Stomach (tissue), 9 donors: ENCODE results near the gene SLC35B2. TPM values are rescaled to one million over a fixed set of nuclear protein-coding genes. Genes with fewer than 3 reads are reported as not detected.

Experiments
- DNase-seq, 2 donors: peaks; one replicate each; pipeline versions ENCODE4 v3.0.0 to v3.0.0-alpha.2; 2013 to 2019
- H3K27ac ChIP-seq, 5 donors: fragments of 200-600 bp in 4 of 5; sonication (generic) in 4 of 5; one replicate each; pipeline ENCODE4 v1.5.1; 2013 to 2019; ENCODE audit warnings: mild to moderate bottlenecking in 1 of 5, moderate library complexity in 1 of 5
- H3K27me3 ChIP-seq, 3 donors: fragments of 200-600 bp; sonication (generic); one replicate each; pipeline ENCODE4 v1.5.1; 2017 to 2019; ENCODE audit warnings: mixed run types in 1 of 3
- H3K36me3 ChIP-seq, 4 donors: fragments of 200-600 bp; sonication (generic); 1 replicate in 3 of 4; 2 replicates in 1 of 4; pipeline ENCODE4 v1.5.1; 2016 to 2019
- H3K4me1 ChIP-seq, 4 donors: fragments of 200-600 bp; sonication (generic); one replicate each; pipeline ENCODE4 v1.5.1; 2016 to 2019
- H3K4me3 ChIP-seq, 4 donors: fragments of 200-600 bp; sonication (generic) in 3 of 4; one replicate each; pipeline ENCODE4 v1.5.1; 2016 to 2019; ENCODE audit warnings: mild to moderate bottlenecking in 1 of 4
- H3K9me3 ChIP-seq, 4 donors: fragments of 200-600 bp; sonication (generic); one replicate each; pipeline ENCODE4 v1.5.1; 2016 to 2019
- EP300 ChIP-seq: sonication (generic); formaldehyde crosslinking; IDR thresholded peaks from one replicate; pipeline ENCODE4 v1.6.1; 2017; ENCODE audit warnings: antibody characterized with exemption
- POLR2A ChIP-seq, 4 donors: fragments of 450-650 bp; IDR thresholded peaks; one replicate each; pipeline ENCODE4 v1.6.1; 2016; ENCODE audit warnings: antibody characterized with exemption in 4 of 4, control low read depth in 2 of 4, mild to moderate bottlenecking in 1 of 4, moderate library complexity in 1 of 4
- POLR2AphosphoS5 ChIP-seq, 3 donors: sonication (generic); formaldehyde crosslinking; IDR thresholded peaks; one replicate each; pipeline ENCODE4 v1.6.1; 2016; ENCODE audit warnings: antibody characterized with exemption in 3 of 3
- WGBS, 5 donors: extraction: QIAGEN DNeasy Blood & Tissue Kit in 3 of 5; methylation state at CpG; one replicate each; pipeline versions ENCODE4 v1.1.5 to v1.1.7; 2013 to 2018; 5-methylcytosine and 5-hydroxymethylcytosine counted together
- intact Hi-C: fragments of 100-400 bp; cut with DNase I; formaldehyde crosslinking; loops from one replicate; pipeline ENCODE4 v1.15.1; 2023; ENCODE audit warnings: low total_unique reads
- polyA plus RNA-seq, 3 donors: library from polyadenylated mRNA; stranded (reverse); fragments of 200-250 nt; gene quantifications; one replicate each; pipeline ENCODE4 v1.2.3, GENCODE V29; 2013
- total RNA-seq, 5 donors: library from RNA; depleted of rRNA; stranded (reverse); fragments of >200 nt; gene quantifications; one replicate each; pipeline versions ENCODE4 v1.1.0 to v1.2.3, GENCODE V29; 2014 to 2016
- TF ChIP-seq, protein P1 (sequence below), 7 experiments: fragments of 450-650 bp in 4 of 7; fragments of 200-600 bp in 3 of 7; sonication (generic) in 3 of 7; IDR thresholded peaks; one replicate each; pipeline ENCODE4 v1.5.1; 2016 to 2019; ENCODE audit warnings: antibody characterized with exemption in 7 of 7, control low read depth in 2 of 7, mild to moderate bottlenecking in 1 of 7
- donor health status: healthy with polysubstance abuse.
- donor health status: Bipolar disorder and iron deficiency.
- donor health status: healthy.

The SLC35B2 gene
- total and polyA plus RNA-seq, 8 donors, result 1.4 to 60.1 (median 16.9) TPM

- no peak for DNase-seq
- peaks cover 33 to 50% (median 47%) of the 10 kb centered on the region in 4 donors for H3K36me3 ChIP-seq
- H3K27ac ChIP-seq, result peak overlapping the region in 3 of 5 donors; percentile 58 to 95 (median 64)
- peaks cover 38 to 99% (median 74%) of the 10 kb centered on the region in 4 donors for H3K4me1 ChIP-seq
- 80 to 96% (median 84%) methylated on average over 6 of the region's 6 CpGs for WGBS, 5 donors
- intact Hi-C loops, result no loop called here
- H3K9me3 ChIP-seq, result no peaks in the 10 kb centered on the region
- no peaks in the 10 kb centered on the region for H3K27me3 ChIP-seq
- TF ChIP-seq POLR2A (IDR thresholded peaks at IDR 0.05) (no peak), POLR2AphosphoS5 (IDR thresholded peaks at IDR 0.05) (no peak), EP300 (no peak)
- TF ChIP-seq, protein P1, sequence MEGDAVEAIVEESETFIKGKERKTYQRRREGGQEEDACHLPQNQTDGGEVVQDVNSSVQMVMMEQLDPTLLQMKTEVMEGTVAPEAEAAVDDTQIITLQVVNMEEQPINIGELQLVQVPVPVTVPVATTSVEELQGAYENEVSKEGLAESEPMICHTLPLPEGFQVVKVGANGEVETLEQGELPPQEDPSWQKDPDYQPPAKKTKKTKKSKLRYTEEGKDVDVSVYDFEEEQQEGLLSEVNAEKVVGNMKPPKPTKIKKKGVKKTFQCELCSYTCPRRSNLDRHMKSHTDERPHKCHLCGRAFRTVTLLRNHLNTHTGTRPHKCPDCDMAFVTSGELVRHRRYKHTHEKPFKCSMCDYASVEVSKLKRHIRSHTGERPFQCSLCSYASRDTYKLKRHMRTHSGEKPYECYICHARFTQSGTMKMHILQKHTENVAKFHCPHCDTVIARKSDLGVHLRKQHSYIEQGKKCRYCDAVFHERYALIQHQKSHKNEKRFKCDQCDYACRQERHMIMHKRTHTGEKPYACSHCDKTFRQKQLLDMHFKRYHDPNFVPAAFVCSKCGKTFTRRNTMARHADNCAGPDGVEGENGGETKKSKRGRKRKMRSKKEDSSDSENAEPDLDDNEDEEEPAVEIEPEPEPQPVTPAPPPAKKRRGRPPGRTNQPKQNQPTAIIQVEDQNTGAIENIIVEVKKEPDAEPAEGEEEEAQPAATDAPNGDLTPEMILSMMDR (IDR thresholded peaks at IDR 0.05), result no peak
- H3K4me3 ChIP-seq, result no peak overlapping the region
Measured at GRCh38 chr6:44228031-44228430, 29.3 kb downstream of the SLC35B2 start.

- no peaks in the 10 kb centered on the region for H3K27me3 ChIP-seq
- H3K4me1 ChIP-seq, result peaks cover 46 to 99% (median 76%) of the 10 kb centered on the region in 4 donors
- peaks cover 26 to 42% (median 39%) of the 10 kb centered on the region in 4 donors for H3K36me3 ChIP-seq
- H3K4me3 ChIP-seq, result peak overlapping the region; percentile 16 to 22 (median 16)
- intact Hi-C loops, result no loop called here
- TF ChIP-seq, protein P1 (IDR thresholded peaks at IDR 0.05), result no peak
- TF ChIP-seq POLR2A (IDR thresholded peaks at IDR 0.05) (no peak), EP300 (no peak), POLR2AphosphoS5 (IDR thresholded peaks at IDR 0.05) (no peak)
- no peaks in the 10 kb centered on the region for H3K9me3 ChIP-seq
- peak overlapping the region in 4 of 5 donors; percentile 30 to 95 (median 61) for H3K27ac ChIP-seq
- DNase-seq, result peak in 1 of 2 donors; percentile 46
- 62 to 86% (median 76%) methylated on average over 3 to 7 of the region's 7 CpGs for WGBS, 5 donors
Measured at GRCh38 chr6:44227148-44227793, 30.1 kb downstream of the SLC35B2 start.

DNA sequence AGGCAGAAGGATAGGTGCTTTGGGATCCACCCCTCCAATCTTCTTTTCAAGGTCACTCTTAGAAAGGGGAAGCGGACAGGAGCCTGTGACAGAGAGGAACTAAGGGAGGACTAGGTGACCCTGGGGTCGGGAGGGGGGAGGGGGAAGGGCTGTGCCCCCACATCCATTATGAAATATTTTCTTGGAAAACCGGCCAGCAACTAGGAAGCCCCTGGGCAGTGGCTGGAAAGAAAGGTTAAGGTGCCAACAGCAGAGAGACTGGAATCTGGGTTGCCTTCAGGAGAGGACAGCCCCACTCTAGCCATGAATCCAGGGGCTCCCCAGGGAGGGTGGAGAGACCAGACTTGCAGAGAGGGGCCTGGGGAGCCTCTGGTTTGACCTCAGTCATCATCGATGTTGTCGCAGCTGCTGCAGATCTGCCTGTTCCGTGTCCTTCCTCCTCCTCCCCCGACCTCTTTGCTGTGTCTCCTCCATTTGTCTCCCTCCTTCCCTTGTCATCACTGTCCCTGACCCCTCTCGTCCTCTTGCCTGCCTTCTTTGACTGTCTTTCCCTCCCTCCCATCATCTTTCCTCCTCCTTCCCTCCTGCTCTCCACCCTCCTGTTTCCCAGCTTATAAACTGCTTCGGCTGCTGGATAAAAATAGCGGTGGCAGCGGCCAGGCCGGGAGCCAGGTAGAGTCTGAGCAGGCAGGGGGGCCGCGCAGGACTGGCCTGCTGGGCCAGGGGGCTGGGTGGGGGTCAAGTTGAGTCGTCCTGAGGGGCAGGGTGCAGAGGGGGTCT, 30.8 kb downstream of the SLC35B2 start:
- Histone ChIP-seq H3K4me1 (peaks cover 53 to 99% (median 80%) of the 10 kb centered on the region in 4 donors), H3K9me3 (no peaks in the 10 kb centered on the region), H3K4me3 (peak overlapping the region; percentile 16 to 22 (median 16)), H3K36me3 (peaks cover 20 to 35% (median 32%) of the 10 kb centered on the region in 4 donors), H3K27me3 (no peaks in the 10 kb centered on the region), H3K27ac (peak overlapping the region in 4 of 5 donors; percentile 32 to 95 (median 61))
- intact Hi-C loops, result no loop called here
- no peak for TF ChIP-seq POLR2A (IDR thresholded peaks at IDR 0.05)
- TF ChIP-seq EP300, result no peak
- TF ChIP-seq, protein P1 (IDR thresholded peaks at IDR 0.05), result no peak
- TF ChIP-seq POLR2AphosphoS5 (IDR thresholded peaks at IDR 0.05), result no peak
- 45 to 68% (median 57%) methylated on average over 15 of the region's 15 CpGs for WGBS, 5 donors
- peak in 1 of 2 donors; percentile 53 for DNase-seq

DNA sequence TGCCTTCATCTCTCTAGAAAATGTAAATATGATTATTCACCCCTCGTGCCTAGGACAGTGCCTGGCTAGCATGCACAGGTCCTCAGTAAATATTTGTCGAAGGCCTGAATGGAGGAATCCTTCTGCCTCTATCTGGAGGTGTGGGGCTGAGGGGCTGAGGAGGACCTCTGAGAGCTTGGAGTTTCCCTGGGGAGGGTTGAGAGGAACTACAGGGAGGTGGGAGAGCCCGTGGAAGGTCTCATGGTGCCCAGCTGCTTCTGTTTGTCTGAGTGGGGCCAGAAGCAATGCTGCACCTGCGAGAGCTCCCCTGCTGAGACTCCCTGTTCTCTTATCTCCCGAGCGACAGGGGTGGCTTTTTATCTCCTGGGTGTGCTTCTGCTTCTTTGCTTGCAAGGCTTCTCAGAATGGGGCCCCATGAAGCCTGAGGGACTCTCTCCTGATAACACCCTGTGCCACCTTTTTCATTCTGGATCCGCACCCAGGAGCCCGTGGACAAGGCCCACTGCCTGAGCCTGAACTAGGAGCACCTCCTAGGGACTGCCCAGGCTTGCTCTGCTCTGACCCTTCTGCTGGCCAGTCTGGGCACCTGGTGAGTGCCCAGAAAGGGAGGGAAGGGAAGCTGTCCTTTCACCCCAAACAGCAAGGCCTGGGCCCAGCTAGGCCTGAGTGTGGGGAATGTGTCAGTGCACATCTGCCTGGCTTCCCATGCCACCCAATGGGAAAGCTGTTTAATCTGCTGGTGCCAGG, 31.6 kb downstream of the SLC35B2 start:
- Histone ChIP-seq H3K27me3 (no peaks in the 10 kb centered on the region), H3K27ac (peak overlapping the region in 4 of 5 donors; percentile 32 to 95 (median 61)), H3K4me1 (peaks cover 61 to 99% (median 84%) of the 10 kb centered on the region in 4 donors), H3K4me3 (no peak overlapping the region), H3K9me3 (no peaks in the 10 kb centered on the region), H3K36me3 (peaks cover 12 to 27% (median 24%) of the 10 kb centered on the region in 4 donors)
- intact Hi-C loops, result no loop called here
- 24 to 54% (median 42%) methylated on average over 8 of the region's 8 CpGs for WGBS, 5 donors
- peak in 1 of 2 donors; percentile 44 for DNase-seq
- TF ChIP-seq POLR2A (IDR thresholded peaks at IDR 0.05), result no peak
- no peak for TF ChIP-seq EP300
- TF ChIP-seq POLR2AphosphoS5 (IDR thresholded peaks at IDR 0.05), result no peak
- TF ChIP-seq, protein P1 (IDR thresholded peaks at IDR 0.05), result no peak
